PFSK-1 (cell line): Measurements from ENCODE around the gene SALL1.

Experiments
- POLR2AphosphoS5 ChIP-seq: IDR thresholded peaks from 2 replicates; pipeline ENCODE4 v1.6.1; 2012; ENCODE audit warnings: low read depth, mild to moderate bottlenecking, control low read depth, low read length, moderate library complexity
- TAF1 ChIP-seq: IDR thresholded peaks from 2 replicates; pipeline ENCODE4 v1.6.1; 2012; ENCODE audit warnings: low read length, control low read depth, borderline replicate concordance; ENCODE audit not compliant: insufficient read depth
- TF ChIP-seq, protein P1 (sequence below), 2 experiments: IDR thresholded peaks; 2 replicates each; pipeline versions ENCODE4 v1.6.1 to v1.8.0; 2011 to 2012; ENCODE audit warnings: low read depth in 2 of 2, low read length in 2 of 2, control low read depth in 1 of 2, inconsistent platforms in 1 of 2, mild to moderate bottlenecking in 1 of 2, moderate library complexity in 1 of 2; ENCODE audit not compliant: insufficient read depth in 1 of 2

GRCh38 chr16:51167170-51167895 is 16.3 kb upstream of the SALL1 start:
- TF ChIP-seq POLR2AphosphoS5 (no peak), TAF1 (no peak)
- TF ChIP-seq, protein P1, sequence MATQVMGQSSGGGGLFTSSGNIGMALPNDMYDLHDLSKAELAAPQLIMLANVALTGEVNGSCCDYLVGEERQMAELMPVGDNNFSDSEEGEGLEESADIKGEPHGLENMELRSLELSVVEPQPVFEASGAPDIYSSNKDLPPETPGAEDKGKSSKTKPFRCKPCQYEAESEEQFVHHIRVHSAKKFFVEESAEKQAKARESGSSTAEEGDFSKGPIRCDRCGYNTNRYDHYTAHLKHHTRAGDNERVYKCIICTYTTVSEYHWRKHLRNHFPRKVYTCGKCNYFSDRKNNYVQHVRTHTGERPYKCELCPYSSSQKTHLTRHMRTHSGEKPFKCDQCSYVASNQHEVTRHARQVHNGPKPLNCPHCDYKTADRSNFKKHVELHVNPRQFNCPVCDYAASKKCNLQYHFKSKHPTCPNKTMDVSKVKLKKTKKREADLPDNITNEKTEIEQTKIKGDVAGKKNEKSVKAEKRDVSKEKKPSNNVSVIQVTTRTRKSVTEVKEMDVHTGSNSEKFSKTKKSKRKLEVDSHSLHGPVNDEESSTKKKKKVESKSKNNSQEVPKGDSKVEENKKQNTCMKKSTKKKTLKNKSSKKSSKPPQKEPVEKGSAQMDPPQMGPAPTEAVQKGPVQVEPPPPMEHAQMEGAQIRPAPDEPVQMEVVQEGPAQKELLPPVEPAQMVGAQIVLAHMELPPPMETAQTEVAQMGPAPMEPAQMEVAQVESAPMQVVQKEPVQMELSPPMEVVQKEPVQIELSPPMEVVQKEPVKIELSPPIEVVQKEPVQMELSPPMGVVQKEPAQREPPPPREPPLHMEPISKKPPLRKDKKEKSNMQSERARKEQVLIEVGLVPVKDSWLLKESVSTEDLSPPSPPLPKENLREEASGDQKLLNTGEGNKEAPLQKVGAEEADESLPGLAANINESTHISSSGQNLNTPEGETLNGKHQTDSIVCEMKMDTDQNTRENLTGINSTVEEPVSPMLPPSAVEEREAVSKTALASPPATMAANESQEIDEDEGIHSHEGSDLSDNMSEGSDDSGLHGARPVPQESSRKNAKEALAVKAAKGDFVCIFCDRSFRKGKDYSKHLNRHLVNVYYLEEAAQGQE (IDR thresholded peaks at IDR 0.05; ENCODE audit: insufficient read depth in 1 of 2, low read depth in 2 of 2, low read length in 2 of 2), result no peak
